A549 (cell line): ENCODE measurements around the gene MYRIP.

Experiments used
- BHLHE40 ChIP-seq: IDR thresholded peaks from 2 replicates; pipeline ENCODE4 v1.6.1; 2012; ENCODE audit warnings: low read depth, low read length, inconsistent platforms
- CHD4 ChIP-seq: fragments of 200-600 bp; sonication (generic); IDR thresholded peaks from 2 replicates; pipeline ENCODE4 v1.6.1; 2016; ENCODE audit warnings: antibody characterized with exemption, mild to moderate bottlenecking, borderline replicate concordance
- CTCF ChIP-seq: fragments of >200 bp; sonication (Bioruptor Twin); formaldehyde crosslinking; IDR thresholded peaks from 3 replicates; pipeline ENCODE4 v1.5.1; 2016
- E2F6 ChIP-seq: IDR thresholded peaks from 2 replicates; pipeline ENCODE4 v1.6.1; 2012; ENCODE audit warnings: low read depth, borderline replicate concordance
- ELK1 ChIP-seq: fragments of 150-350 bp; IDR thresholded peaks from 2 replicates; pipeline ENCODE4 v1.6.1; 2014; ENCODE audit warnings: low read depth, mild to moderate bottlenecking, low read length
- EP300 ChIP-seq, 2 experiments: fragments of >200 bp; sonication (Bioruptor Twin); formaldehyde crosslinking; IDR thresholded peaks; 2 replicates in 1 of 2; 3 replicates in 1 of 2; pipeline ENCODE4 v1.6.1; 2016 to 2017
- GATA3 ChIP-seq: IDR thresholded peaks from 2 replicates; pipeline ENCODE4 v1.6.1; 2012; ENCODE audit warnings: borderline replicate concordance
- POLR2A ChIP-seq: IDR thresholded peaks from 2 replicates; pipeline ENCODE4 v1.6.1; 2012; ENCODE audit warnings: mild to moderate bottlenecking, low read length
- POLR2AphosphoS2 ChIP-seq: conservative IDR thresholded peaks from 2 replicates; pipeline ENCODE4 v1.6.1; 2012; ENCODE audit warnings: low read length, improper control_type of control experiment, inconsistent platforms
- RFX5 ChIP-seq: fragments of 450-650 bp; IDR thresholded peaks from 2 replicates; pipeline ENCODE4 v1.7.1; 2014; ENCODE audit warnings: antibody characterized with exemption, mild to moderate bottlenecking, moderate library complexity
- SMC3 ChIP-seq: fragments of >200 bp; sonication (Bioruptor Twin); formaldehyde crosslinking; IDR thresholded peaks from 3 replicates; pipeline ENCODE4 v1.6.1; 2018; ENCODE audit warnings: inconsistent platforms
- TF ChIP-seq, protein P1 (sequence below): fragments of 450-650 bp; IDR thresholded peaks from 2 replicates; pipeline ENCODE4 v1.6.1; 2014; ENCODE audit warnings: antibody characterized with exemption

- no peak for TF ChIP-seq CHD4
- TF ChIP-seq POLR2A: no peak
- TF ChIP-seq POLR2AphosphoS2: no peak
- TF ChIP-seq, protein P1, sequence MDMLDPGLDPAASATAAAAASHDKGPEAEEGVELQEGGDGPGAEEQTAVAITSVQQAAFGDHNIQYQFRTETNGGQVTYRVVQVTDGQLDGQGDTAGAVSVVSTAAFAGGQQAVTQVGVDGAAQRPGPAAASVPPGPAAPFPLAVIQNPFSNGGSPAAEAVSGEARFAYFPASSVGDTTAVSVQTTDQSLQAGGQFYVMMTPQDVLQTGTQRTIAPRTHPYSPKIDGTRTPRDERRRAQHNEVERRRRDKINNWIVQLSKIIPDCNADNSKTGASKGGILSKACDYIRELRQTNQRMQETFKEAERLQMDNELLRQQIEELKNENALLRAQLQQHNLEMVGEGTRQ: no peak
- no peak for TF ChIP-seq E2F6
- no peak for TF ChIP-seq GATA3
- TF ChIP-seq RFX5: no peak
- TF ChIP-seq ELK1: no peak
- no peak for TF ChIP-seq BHLHE40
- TF ChIP-seq SMC3: no peak
- TF ChIP-seq CTCF: no peak
- no peak for TF ChIP-seq EP300 (IDR thresholded peaks at IDR 0.05)
Measured at GRCh38 chr3:40281995-40282394, 472.6 kb downstream of the MYRIP start.
